ENCODE measurements around the gene PATL2.
"Not testable (repeated sequence)": the region's sequence is repeated elsewhere in the genome, so short reads cannot be mapped to it uniquely, and the experiment has no call there.

PATL2 gene

GRCh38 chr15:44711096-44711742 lies at the start of gene PATL2, which contains the start of gene B2M:
PATL2 (minus strand) TSS chr15:44711323; CDS start chr15:44676490, 34,833 bp downstream.
B2M (plus strand) TSS chr15:44711517; CDS start chr15:44711547, 30 bp downstream.
- peak; percentile 83 to 95 (median 91) for DNase-seq

- DNase-seq: no peak
These were observed 42.2 kb upstream of the PATL2 start for GRCh38 chr15:44753345-44753744.

DNA sequence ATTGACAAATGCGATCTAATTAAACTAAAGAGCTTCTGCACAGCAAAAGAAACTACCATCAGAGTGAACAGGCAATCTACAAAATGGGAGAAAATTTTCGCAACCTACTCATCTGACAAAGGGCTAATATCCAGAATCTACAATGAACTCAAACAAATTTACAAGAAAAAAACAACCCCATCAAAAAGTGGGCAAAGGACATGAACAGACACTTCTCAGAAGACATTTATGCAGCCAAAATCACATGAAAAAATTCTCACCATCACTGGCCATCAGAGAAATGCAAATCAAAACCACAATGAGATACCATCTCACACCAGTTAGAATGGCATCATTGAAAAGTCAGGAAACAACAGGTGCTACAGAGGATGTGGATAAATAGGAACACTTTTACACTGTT lies 32.3 kb upstream of the PATL2 start:
- DNase-seq: not testable (repeated sequence)

- DNase-seq: not testable (repeated sequence)
These were observed 28.2 kb upstream of the PATL2 start for GRCh38 chr15:44739222-44739847.

- DNase-seq: peak; percentile 1 to 68 (median 33)
These were observed 27.3 kb upstream of the PATL2 start for GRCh38 chr15:44738340-44738984.

DNA sequence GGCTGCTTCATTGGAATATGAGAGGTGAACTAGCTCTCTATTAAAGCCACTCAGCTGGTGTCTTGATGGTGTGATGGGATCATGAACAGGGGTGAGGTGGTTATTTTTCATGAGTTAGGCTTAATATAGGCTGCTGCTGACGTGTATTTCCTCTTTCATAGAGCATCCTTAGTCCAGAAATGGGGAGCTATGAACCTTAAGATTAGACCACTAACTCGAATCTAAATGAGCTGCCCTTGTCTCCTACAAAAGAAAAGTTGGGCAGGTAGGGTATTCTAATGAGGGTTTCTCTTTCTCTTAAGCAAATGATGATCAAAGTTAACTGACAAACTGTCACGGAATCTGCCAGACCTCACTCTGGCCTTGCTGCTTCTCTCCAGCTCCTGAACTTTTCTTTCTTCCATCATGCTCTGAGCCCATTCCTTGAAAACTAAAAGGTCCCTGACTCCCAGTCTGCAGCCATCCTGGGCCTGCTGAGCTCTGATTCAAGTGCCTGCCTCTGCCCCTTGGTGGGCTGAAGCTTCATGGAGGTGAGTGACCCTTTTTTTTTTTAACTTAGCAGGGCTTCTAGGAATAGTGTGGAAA lies 25.1 kb upstream of the PATL2 start, which contains the start of gene TRIM69:
Gene TRIM69, plus strand, starts transcription at position 348 of the 585 bp plus-strand sequence. Its CDS starts 177 bp downstream, at position 525.
- no peak for DNase-seq

DNA sequence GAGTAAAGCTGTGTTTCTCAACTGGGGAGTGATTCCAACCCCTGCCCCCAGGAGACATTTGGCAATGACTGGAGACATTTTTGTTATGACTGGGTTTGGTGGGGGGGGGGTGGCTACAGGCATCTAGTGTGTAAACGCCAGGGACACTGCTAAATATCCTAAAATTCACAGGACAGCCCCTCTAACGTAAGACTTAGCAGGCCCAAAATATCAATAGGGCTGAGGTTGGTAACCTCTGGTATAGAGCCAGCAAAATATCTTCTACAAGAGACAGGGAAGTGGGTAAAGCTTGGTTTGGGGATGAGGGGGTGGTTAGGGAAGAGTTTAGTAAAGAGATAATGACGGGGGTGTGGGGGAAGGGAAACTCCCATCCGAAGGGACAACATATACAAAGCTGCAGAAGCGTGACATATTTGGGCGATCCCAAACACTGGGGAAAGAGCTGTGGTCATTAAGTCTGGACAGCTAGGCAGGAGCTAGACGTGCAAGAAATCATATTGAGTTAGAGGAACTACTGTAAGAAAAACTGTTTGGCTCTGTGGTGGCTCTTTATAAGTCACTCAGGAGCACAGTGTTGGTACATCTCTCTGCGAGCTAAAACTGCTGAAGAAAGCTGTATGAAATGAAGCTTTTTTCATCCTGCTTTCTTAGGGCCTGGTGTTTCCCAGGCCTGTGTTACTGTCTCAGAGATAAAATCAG lies 24.5 kb upstream of the PATL2 start:
- no peak for DNase-seq

GRCh38 chr15:44734839-44735481 lies 23.8 kb upstream of the PATL2 start:
- DNase-seq: no peak

- peak in 1 of 3 experiments; percentile 22 for DNase-seq
These were observed 18.4 kb upstream of the PATL2 start for GRCh38 chr15:44729408-44730127.

GRCh38 chr15:44728576-44729407 lies 17.7 kb upstream of the PATL2 start:
- peak; percentile 89 to 97 (median 89) for DNase-seq

GRCh38 chr15:44728232-44728575 lies 17.1 kb upstream of the PATL2 start:
- not testable (repeated sequence) for DNase-seq

GRCh38 chr15:44727485-44728231 lies 16.5 kb upstream of the PATL2 start:
- DNase-seq: no peak

- peak in 1 of 3 experiments; percentile 2 for DNase-seq
These were observed 15.7 kb upstream of the PATL2 start for GRCh38 chr15:44726568-44727484.

- no peak for DNase-seq
These were observed 15.0 kb upstream of the PATL2 start for GRCh38 chr15:44726136-44726535.

- no peak for DNase-seq
These were observed 10.9 kb upstream of the PATL2 start for GRCh38 chr15:44722011-44722410.

DNA sequence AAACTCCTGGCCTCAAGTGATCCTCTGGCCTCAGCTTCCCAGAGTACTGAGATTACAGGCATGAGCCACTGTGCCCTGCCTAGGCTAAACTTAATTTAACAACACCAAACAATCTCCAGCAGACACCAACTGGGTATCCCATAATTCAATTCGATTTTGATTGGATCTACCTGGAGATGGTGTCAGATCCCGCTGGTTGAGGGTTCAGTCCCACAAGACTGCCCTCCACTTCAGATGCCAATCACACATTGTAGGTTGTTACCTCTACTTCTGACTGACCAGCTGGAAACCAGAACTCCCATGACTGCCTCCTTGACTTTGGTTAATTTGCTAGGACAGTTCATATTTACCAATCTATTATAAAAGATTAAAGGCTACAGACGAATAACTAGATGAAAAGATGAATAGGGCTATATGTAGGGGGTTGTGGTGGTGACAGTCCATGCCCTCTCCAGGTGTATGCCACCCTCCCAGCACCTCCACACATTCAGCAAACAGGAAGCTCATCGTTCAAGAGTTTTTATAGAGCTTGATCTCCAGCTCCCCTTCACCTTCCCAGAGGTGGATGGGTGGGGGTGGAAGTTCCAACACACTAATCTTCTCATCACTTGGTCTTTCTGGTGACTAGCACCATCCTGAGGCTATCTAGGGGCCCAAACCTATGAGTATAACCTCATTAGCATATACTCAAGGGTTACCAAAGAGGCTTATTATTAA lies 9.5 kb upstream of the PATL2 start:
- no peak for DNase-seq

DNA sequence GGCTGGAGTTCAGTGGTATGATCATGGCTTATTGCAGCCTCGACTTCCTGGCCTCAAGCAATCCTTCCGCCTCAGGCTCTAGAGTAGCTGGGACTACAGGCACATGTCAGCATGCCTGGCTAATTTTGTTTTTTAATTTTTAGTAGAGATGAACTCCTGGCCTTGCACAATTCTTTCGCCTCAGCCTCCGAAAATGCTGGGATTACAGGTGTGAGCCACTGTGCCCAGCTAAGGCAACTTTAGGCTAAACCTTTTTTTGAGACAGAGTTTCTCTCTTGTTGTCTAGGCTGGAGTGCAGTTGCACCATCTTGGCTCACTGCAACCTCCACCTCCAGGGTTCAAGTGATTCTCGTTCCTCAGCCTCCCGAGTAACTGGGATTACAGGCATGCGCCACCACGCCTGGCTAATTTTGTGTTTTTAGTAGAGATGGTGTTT lies 8.9 kb upstream of the PATL2 start:
- not testable (repeated sequence) for DNase-seq
